ENCODE data around the gene PDE4C.

DNA sequence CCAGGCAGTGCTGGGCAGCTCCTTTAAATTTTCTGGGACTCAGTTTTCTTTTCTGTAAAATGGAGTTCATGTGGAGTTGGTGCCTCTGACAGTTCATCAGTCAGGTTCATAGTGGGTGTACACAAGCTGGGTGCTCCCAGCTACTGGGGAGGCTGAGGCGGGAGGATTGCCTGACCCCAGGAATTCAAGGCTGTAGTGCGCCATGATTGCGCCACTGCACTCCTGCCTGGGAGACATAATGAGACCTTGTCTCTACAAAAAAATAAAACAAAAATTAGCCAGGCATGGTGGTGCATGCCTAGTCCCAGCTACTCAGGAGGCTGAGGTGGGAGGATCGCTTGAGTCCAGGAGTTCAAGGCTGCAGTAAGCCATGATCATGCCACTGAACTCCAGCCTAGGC is 26.9 kb upstream of the PDE4C start:
- TF ChIP-seq, protein P1, sequence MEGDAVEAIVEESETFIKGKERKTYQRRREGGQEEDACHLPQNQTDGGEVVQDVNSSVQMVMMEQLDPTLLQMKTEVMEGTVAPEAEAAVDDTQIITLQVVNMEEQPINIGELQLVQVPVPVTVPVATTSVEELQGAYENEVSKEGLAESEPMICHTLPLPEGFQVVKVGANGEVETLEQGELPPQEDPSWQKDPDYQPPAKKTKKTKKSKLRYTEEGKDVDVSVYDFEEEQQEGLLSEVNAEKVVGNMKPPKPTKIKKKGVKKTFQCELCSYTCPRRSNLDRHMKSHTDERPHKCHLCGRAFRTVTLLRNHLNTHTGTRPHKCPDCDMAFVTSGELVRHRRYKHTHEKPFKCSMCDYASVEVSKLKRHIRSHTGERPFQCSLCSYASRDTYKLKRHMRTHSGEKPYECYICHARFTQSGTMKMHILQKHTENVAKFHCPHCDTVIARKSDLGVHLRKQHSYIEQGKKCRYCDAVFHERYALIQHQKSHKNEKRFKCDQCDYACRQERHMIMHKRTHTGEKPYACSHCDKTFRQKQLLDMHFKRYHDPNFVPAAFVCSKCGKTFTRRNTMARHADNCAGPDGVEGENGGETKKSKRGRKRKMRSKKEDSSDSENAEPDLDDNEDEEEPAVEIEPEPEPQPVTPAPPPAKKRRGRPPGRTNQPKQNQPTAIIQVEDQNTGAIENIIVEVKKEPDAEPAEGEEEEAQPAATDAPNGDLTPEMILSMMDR (IDR thresholded peaks at IDR 0.05): no peak
- TF ChIP-seq ZFX (IDR thresholded peaks at IDR 0.05; ENCODE audit: borderline replicate concordance): no peak

All from 22Rv1 (cell line).